ENCODE data around the gene AKT2. TPM values are rescaled to one million over a fixed set of nuclear protein-coding genes. Genes with fewer than 3 reads are reported as not detected.

The AKT2 gene
- polyA plus RNA-seq, 1 donor (not counting 4 experiments of a cell fraction or from before 2014, with no cell fraction given): 108 TPM

DNA sequence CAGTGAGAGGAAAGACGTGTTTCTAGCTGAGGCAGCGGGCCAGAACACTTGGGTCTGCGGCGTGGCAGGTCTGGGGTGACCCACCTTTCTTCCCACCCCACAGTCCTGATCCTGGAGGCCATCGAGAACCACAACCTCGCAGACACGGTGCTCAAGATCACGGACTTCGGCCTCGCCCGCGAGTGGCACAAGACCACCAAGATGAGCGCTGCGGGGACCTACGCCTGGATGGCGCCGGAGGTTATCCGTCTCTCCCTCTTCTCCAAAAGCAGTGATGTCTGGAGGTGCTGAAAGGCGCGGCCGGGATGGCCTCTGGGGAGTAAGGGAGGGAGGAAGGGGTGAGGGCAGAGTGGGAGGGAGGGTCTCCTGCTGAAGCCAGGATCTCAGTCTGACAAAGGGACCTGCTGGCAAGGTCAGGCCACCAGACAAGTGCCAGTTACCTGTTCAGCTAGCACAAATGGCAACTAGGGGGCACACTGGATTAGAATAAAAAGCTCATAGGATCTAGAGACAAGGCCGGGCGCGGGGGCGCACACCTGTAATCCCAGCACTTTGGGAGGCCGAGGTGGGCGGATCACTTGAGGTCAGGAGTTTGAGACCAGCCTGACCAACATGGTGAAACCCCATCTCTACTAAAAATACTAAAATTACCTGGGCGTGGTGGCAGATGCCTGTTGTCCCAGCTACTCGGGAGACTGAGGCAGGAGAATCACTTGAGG lies 86.7 kb downstream of the AKT2 start:
- Histone ChIP-seq H3K4me3 (ENCODE audit: control insufficient read depth in 2 of 3, extremely low read depth in 1 of 3, insufficient read depth in 2 of 3, low read depth in 1 of 3, low read length in 3 of 3) (no peak overlapping the region), H3K9ac (ENCODE audit: control insufficient read depth, extremely low read depth, insufficient read depth, low read length) (no peak overlapping the region), H3K4me1 (ENCODE audit: control insufficient read depth, extremely low read depth, insufficient read depth, low read length) (no peaks in the 10 kb centered on the region), H3K36me3 (ENCODE audit: control insufficient read depth in 2 of 2, extremely low read depth in 1 of 2, insufficient read depth in 2 of 2, low read length in 2 of 2) (peaks cover 0 to 8% of the 10 kb centered on the region in 2 experiments), H3K27me3 (ENCODE audit: control insufficient read depth, extremely low read depth, insufficient read depth, low read length) (no peaks in the 10 kb centered on the region), H3K27ac (ENCODE audit: control insufficient read depth, insufficient read depth, low read length) (no peak overlapping the region), H3K79me2 (ENCODE audit: control insufficient read depth, insufficient read depth, low read length) (no peaks in the 10 kb centered on the region), H3K4me2 (ENCODE audit: control insufficient read depth, extremely low read depth, insufficient read depth, low read depth, low read length) (no peak overlapping the region), H2AFZ (ENCODE audit: control insufficient read depth, low read length) (no peak overlapping the region), H3K9me3 (ENCODE audit: control insufficient read depth, low read depth, low read length) (no peaks in the 10 kb centered on the region), H4K20me1 (ENCODE audit: control insufficient read depth, extremely low read depth, insufficient read depth, low read length) (no peaks in the 10 kb centered on the region), H3K9me1 (ENCODE audit: control insufficient read depth, extremely low read depth, insufficient read depth, low read length) (no peaks in the 10 kb centered on the region)
- FAIRE-seq (no peak), DNase-seq (ENCODE audit: low read depth, low spot score) (no peak)
- dilution Hi-C loops (cut with MboI; ENCODE audit: extremely low pct_ligation_motif_present, low sequenced_read_pairs): no loop called here
- TF ChIP-seq, protein P1, sequence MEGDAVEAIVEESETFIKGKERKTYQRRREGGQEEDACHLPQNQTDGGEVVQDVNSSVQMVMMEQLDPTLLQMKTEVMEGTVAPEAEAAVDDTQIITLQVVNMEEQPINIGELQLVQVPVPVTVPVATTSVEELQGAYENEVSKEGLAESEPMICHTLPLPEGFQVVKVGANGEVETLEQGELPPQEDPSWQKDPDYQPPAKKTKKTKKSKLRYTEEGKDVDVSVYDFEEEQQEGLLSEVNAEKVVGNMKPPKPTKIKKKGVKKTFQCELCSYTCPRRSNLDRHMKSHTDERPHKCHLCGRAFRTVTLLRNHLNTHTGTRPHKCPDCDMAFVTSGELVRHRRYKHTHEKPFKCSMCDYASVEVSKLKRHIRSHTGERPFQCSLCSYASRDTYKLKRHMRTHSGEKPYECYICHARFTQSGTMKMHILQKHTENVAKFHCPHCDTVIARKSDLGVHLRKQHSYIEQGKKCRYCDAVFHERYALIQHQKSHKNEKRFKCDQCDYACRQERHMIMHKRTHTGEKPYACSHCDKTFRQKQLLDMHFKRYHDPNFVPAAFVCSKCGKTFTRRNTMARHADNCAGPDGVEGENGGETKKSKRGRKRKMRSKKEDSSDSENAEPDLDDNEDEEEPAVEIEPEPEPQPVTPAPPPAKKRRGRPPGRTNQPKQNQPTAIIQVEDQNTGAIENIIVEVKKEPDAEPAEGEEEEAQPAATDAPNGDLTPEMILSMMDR (optimal IDR thresholded peaks at IDR 0.05 in 1 of 3, IDR thresholded peaks at IDR 0.05 in 1 of 3, conservative IDR thresholded peaks at IDR 0.05 in 1 of 3; ENCODE audit: extremely low read depth in 1 of 3, insufficient read depth in 2 of 3, low read length in 3 of 3): no peak

DNA sequence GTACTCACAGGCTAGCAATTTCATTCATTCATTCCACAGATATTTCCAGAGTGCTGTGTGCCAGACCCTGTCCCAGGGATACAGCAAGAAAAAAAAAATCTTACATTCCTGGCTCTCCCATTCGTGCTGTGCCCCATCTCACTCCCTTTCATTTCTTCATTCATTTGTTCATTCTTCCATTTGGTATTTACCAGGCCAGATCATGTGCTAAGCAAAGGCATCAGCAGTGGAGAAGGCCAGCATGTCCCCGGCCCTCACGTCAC lies 91.6 kb downstream of the AKT2 start:
- Histone ChIP-seq H3K9me1 (ENCODE audit: control insufficient read depth, extremely low read depth, insufficient read depth, low read length) (no peaks in the 10 kb centered on the region), H3K36me3 (ENCODE audit: control insufficient read depth in 2 of 2, extremely low read depth in 1 of 2, insufficient read depth in 2 of 2, low read length in 2 of 2) (peaks cover 0 to 4% of the 10 kb centered on the region in 2 experiments), H3K79me2 (ENCODE audit: control insufficient read depth, insufficient read depth, low read length) (no peaks in the 10 kb centered on the region), H3K9me3 (ENCODE audit: control insufficient read depth, low read depth, low read length) (no peaks in the 10 kb centered on the region), H3K9ac (ENCODE audit: control insufficient read depth, extremely low read depth, insufficient read depth, low read length) (no peak overlapping the region), H3K27me3 (ENCODE audit: control insufficient read depth, extremely low read depth, insufficient read depth, low read length) (no peaks in the 10 kb centered on the region), H4K20me1 (ENCODE audit: control insufficient read depth, extremely low read depth, insufficient read depth, low read length) (no peaks in the 10 kb centered on the region), H3K4me3 (ENCODE audit: control insufficient read depth in 2 of 3, extremely low read depth in 1 of 3, insufficient read depth in 2 of 3, low read depth in 1 of 3, low read length in 3 of 3) (no peak overlapping the region), H3K27ac (ENCODE audit: control insufficient read depth, insufficient read depth, low read length) (no peak overlapping the region), H3K4me2 (ENCODE audit: control insufficient read depth, extremely low read depth, insufficient read depth, low read depth, low read length) (no peak overlapping the region), H3K4me1 (ENCODE audit: control insufficient read depth, extremely low read depth, insufficient read depth, low read length) (peaks cover 11% of the 10 kb centered on the region), H2AFZ (ENCODE audit: control insufficient read depth, low read length) (no peak overlapping the region)
- dilution Hi-C loops (cut with MboI; ENCODE audit: extremely low pct_ligation_motif_present, low sequenced_read_pairs): no loop called here
- DNase-seq (ENCODE audit: low read depth, low spot score) (no peak), FAIRE-seq (no peak)
- no peak for TF ChIP-seq EZH2 (IDR thresholded peaks at IDR 0.05; ENCODE audit: low read length)
- TF ChIP-seq, protein P1 (optimal IDR thresholded peaks at IDR 0.05 in 1 of 3, IDR thresholded peaks at IDR 0.05 in 1 of 3, conservative IDR thresholded peaks at IDR 0.05 in 1 of 3; ENCODE audit: extremely low read depth in 1 of 3, insufficient read depth in 2 of 3, low read length in 3 of 3): no peak

Data from keratinocyte (primary cell).